Measurements from ENCODE around the gene TRAPPC12. TPM values are rescaled to one million over a fixed set of nuclear protein-coding genes. Genes with fewer than 3 reads are reported as not detected.

TRAPPC12 gene
- polyA plus RNA-seq, 1 donor (not counting 4 experiments of a cell fraction or from before 2014, with no cell fraction given), result 44.2 TPM

DNA sequence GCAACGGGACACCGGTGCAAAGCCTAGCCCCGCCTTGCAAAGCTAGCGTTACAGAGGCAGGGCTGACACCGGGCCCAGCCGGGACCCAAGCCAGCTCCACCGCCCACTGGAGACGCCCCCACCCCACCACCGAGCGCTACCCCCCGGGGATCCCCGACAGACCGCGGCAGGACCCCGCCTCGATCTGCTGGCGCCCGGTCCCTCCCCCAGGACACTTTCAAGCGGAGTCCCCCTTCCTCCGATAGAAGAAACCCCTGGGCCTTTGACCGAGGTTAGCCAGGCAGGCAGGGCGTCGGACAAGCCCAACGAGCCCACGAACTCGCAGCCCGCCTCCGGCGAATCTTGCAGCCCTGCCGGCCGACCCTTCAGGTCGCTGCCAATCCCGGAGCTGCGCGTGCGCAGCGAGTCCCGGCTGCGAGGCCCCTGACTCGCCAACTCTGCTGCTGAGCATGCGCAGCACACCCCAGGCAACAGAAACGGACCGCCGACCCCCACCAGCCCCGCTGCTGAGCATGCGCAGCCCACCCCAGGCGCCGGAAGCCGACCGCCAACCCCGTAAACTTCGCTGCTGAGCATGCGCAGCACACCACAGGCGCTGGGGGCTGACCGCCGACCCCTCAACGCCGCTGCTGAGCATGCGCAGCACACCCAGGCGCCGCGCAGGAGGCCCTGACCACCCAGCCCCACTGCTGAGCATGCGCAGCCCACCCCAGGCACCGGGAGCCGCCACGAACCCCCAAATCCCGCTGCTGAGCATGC lies 139.2 kb downstream of the TRAPPC12 start:
- H3K9ac ChIP-seq (ENCODE audit: control insufficient read depth, extremely low read depth, insufficient read depth, low read length), result peak overlapping the region; percentile 84
- DNase-seq (ENCODE audit: low read depth, low spot score), result peak; percentile 88
- peaks cover 12% of the 10 kb centered on the region for H3K79me2 ChIP-seq (ENCODE audit: control insufficient read depth, insufficient read depth, low read length)
- H3K27me3 ChIP-seq (ENCODE audit: control insufficient read depth, extremely low read depth, insufficient read depth, low read length), result no peaks in the 10 kb centered on the region
- no peak for FAIRE-seq
- no peaks in the 10 kb centered on the region for H3K9me1 ChIP-seq (ENCODE audit: control insufficient read depth, extremely low read depth, insufficient read depth, low read length)
- dilution Hi-C loops (cut with MboI; ENCODE audit: extremely low pct_ligation_motif_present, low sequenced_read_pairs), result no loop called here
- no peaks in the 10 kb centered on the region for H3K9me3 ChIP-seq (ENCODE audit: control insufficient read depth, low read depth, low read length)
- H3K4me3 ChIP-seq (ENCODE audit: control insufficient read depth in 2 of 3, extremely low read depth in 1 of 3, insufficient read depth in 2 of 3, low read depth in 1 of 3, low read length in 3 of 3), result peak overlapping the region; percentile 76 to 97 (median 87)
- H3K4me2 ChIP-seq (ENCODE audit: control insufficient read depth, extremely low read depth, insufficient read depth, low read depth, low read length), result peak overlapping the region; percentile 94
- peaks cover 0 to 2% of the 10 kb centered on the region in 2 experiments for H3K36me3 ChIP-seq (ENCODE audit: control insufficient read depth in 2 of 2, extremely low read depth in 1 of 2, insufficient read depth in 2 of 2, low read length in 2 of 2)
- peaks cover 11% of the 10 kb centered on the region for H3K4me1 ChIP-seq (ENCODE audit: control insufficient read depth, extremely low read depth, insufficient read depth, low read length)
- peak overlapping the region; percentile 70 for H3K27ac ChIP-seq (ENCODE audit: control insufficient read depth, insufficient read depth, low read length)
- TF ChIP-seq EZH2 (IDR thresholded peaks at IDR 0.05; ENCODE audit: low read length), result no peak
- TF ChIP-seq, protein P1, sequence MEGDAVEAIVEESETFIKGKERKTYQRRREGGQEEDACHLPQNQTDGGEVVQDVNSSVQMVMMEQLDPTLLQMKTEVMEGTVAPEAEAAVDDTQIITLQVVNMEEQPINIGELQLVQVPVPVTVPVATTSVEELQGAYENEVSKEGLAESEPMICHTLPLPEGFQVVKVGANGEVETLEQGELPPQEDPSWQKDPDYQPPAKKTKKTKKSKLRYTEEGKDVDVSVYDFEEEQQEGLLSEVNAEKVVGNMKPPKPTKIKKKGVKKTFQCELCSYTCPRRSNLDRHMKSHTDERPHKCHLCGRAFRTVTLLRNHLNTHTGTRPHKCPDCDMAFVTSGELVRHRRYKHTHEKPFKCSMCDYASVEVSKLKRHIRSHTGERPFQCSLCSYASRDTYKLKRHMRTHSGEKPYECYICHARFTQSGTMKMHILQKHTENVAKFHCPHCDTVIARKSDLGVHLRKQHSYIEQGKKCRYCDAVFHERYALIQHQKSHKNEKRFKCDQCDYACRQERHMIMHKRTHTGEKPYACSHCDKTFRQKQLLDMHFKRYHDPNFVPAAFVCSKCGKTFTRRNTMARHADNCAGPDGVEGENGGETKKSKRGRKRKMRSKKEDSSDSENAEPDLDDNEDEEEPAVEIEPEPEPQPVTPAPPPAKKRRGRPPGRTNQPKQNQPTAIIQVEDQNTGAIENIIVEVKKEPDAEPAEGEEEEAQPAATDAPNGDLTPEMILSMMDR (optimal IDR thresholded peaks at IDR 0.05 in 1 of 3, IDR thresholded peaks at IDR 0.05 in 1 of 3, conservative IDR thresholded peaks at IDR 0.05 in 1 of 3; ENCODE audit: extremely low read depth in 1 of 3, insufficient read depth in 2 of 3, low read length in 3 of 3), result no peak
- H4K20me1 ChIP-seq (ENCODE audit: control insufficient read depth, extremely low read depth, insufficient read depth, low read length), result no peaks in the 10 kb centered on the region
- peak overlapping the region; percentile 89 for H2AFZ ChIP-seq (ENCODE audit: control insufficient read depth, low read length)

DNA sequence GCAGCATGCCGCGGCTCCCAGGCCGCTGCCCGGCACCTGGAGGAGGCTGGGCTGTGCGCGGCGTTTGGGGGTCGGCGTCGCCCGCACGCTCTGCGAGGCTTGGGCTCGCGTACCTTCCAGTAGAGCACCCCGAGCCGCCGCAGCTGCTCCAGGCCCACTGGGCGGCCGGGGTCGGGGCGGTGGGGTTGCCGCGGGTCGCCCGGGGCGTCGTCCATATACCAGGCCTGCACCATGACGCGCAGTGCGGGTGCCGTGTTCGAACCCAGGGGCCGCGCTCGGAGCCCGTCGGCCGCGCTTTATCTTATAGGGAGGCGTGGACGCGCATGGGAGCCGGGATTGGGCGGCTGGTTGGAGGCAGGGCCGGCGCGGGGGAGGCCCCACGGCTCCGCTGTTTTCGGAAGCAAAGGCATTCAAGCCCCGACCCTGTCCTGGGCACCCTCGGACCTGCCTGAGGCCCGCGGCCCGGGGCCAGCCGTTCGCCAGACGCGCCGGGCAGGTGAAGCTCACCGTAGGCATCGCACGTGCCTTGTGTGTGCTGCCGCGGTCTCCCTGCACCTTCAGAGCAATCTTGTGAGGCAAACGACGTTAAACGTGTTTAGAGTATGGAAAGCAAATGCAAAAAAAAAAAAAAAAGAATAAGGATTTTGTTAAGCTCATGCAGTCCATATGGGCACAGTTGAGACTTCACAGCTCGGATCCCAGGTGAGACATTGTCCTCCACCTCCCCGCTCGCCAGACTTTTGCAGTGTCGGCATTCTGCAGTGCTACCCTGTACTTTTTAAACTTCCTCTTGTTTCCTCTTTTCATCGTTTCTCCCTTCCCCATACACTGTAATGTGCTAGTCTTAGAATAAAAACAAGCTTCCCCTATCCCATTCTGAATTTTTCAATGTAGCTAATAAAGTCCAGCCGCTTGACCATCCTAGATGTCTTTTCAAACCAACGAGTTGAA lies 140.0 kb downstream of the TRAPPC12 start, which contains the start of gene ADI1:
ADI1 (minus strand) TSS at position 277 of the 951 bp plus-strand sequence; CDS start at position 233, 44 bp downstream.
- TF ChIP-seq, protein P1 (optimal IDR thresholded peaks at IDR 0.05 in 1 of 3, IDR thresholded peaks at IDR 0.05 in 1 of 3, conservative IDR thresholded peaks at IDR 0.05 in 1 of 3; ENCODE audit: extremely low read depth in 1 of 3, insufficient read depth in 2 of 3, low read length in 3 of 3), result no peak
- no peak for TF ChIP-seq EZH2 (IDR thresholded peaks at IDR 0.05; ENCODE audit: low read length)
- Histone ChIP-seq H3K9ac (ENCODE audit: control insufficient read depth, extremely low read depth, insufficient read depth, low read length) (peak within 1 kb of the TSS; percentile 84), H3K36me3 (ENCODE audit: control insufficient read depth in 2 of 2, extremely low read depth in 1 of 2, insufficient read depth in 2 of 2, low read length in 2 of 2) (peaks cover 0 to 2% of the 10 kb centered on the region in 2 experiments), H3K4me1 (ENCODE audit: control insufficient read depth, extremely low read depth, insufficient read depth, low read length) (peaks cover 15% of the 10 kb centered on the region), H3K79me2 (ENCODE audit: control insufficient read depth, insufficient read depth, low read length) (peaks cover 12% of the 10 kb centered on the region), H3K9me1 (ENCODE audit: control insufficient read depth, extremely low read depth, insufficient read depth, low read length) (no peaks in the 10 kb centered on the region), H3K4me3 (ENCODE audit: control insufficient read depth in 2 of 3, extremely low read depth in 1 of 3, insufficient read depth in 2 of 3, low read depth in 1 of 3, low read length in 3 of 3) (peak within 1 kb of the TSS; percentile 76 to 97 (median 87)), H2AFZ (ENCODE audit: control insufficient read depth, low read length) (peak within 1 kb of the TSS; percentile 89), H4K20me1 (ENCODE audit: control insufficient read depth, extremely low read depth, insufficient read depth, low read length) (no peaks in the 10 kb centered on the region), H3K9me3 (ENCODE audit: control insufficient read depth, low read depth, low read length) (no peaks in the 10 kb centered on the region), H3K4me2 (ENCODE audit: control insufficient read depth, extremely low read depth, insufficient read depth, low read depth, low read length) (peak within 1 kb of the TSS; percentile 94), H3K27ac (ENCODE audit: control insufficient read depth, insufficient read depth, low read length) (peak within 1 kb of the TSS; percentile 70), H3K27me3 (ENCODE audit: control insufficient read depth, extremely low read depth, insufficient read depth, low read length) (no peaks in the 10 kb centered on the region)
- dilution Hi-C loops (cut with MboI; ENCODE audit: extremely low pct_ligation_motif_present, low sequenced_read_pairs), result no loop called here
- no peak for FAIRE-seq
- peak; percentile 23 for DNase-seq (ENCODE audit: low read depth, low spot score)
